Hepatocyte (in vitro differentiated cells): Measurements from ENCODE around the gene MARCHF2. TPM values are rescaled to one million over a fixed set of nuclear protein-coding genes. Genes with fewer than 3 reads are reported as not detected.
A peak's percentile ranks its signal among the peaks of the same experiment; 100 is the strongest.

ENCODE experiments used
- DNase-seq: peaks from one replicate; pipeline ENCODE4 v3.0.0-alpha.2; 2016; ENCODE audit warnings: low spot score
- H2AFZ ChIP-seq: fragments of 200-600 bp; sonication (generic); 2 replicates; pipeline ENCODE4 v1.6.0; 2016; ENCODE audit warnings: antibody characterized with exemption, mild to moderate bottlenecking
- H3K27ac ChIP-seq: fragments of 200-600 bp; sonication (generic); 2 replicates; pipeline ENCODE4 v1.5.1; 2016; ENCODE audit warnings: mild to moderate bottlenecking
- H3K27me3 ChIP-seq: fragments of 200-600 bp; sonication (generic); 2 replicates; pipeline ENCODE4 v1.6.1; 2016
- H3K36me3 ChIP-seq: fragments of 200-600 bp; sonication (generic); replicated peaks from 2 replicates; pipeline ENCODE4 v1.5.1; 2016; ENCODE audit warnings: low read depth; ENCODE audit not compliant: insufficient read depth
- H3K4me1 ChIP-seq: fragments of 200-600 bp; sonication (generic); 2 replicates; pipeline ENCODE4 v1.5.1; 2016; ENCODE audit warnings: mild to moderate bottlenecking, moderate library complexity; ENCODE audit not compliant: insufficient read depth
- H3K4me2 ChIP-seq: fragments of 200-600 bp; sonication (generic); 2 replicates; pipeline ENCODE4 v1.6.0; 2016
- H3K4me3 ChIP-seq: fragments of 200-600 bp; sonication (generic); 2 replicates; pipeline ENCODE4 v1.5.1; 2016; ENCODE audit warnings: mild to moderate bottlenecking
- H3K79me2 ChIP-seq: fragments of 200-600 bp; sonication (generic); 2 replicates; pipeline ENCODE4 v1.6.0; 2017; ENCODE audit warnings: mild to moderate bottlenecking
- H3K9me2 ChIP-seq: fragments of 200-600 bp; sonication (generic); replicated peaks from 2 replicates; pipeline ENCODE4 v1.6.0; 2017; ENCODE audit warnings: mild to moderate bottlenecking; ENCODE audit not compliant: insufficient read depth
- H3K9me3 ChIP-seq: fragments of 200-600 bp; sonication (generic); 2 replicates; pipeline ENCODE4 v1.5.1; 2016; ENCODE audit warnings: low read depth, mild to moderate bottlenecking
- H4K20me1 ChIP-seq: fragments of 200-600 bp; sonication (generic); 2 replicates; pipeline ENCODE4 v1.6.0; 2016; ENCODE audit warnings: mild to moderate bottlenecking; ENCODE audit not compliant: insufficient read depth, poor library complexity, severe bottlenecking
- CTCF ChIP-seq: fragments of 200-600 bp; sonication (generic); IDR thresholded peaks from 2 replicates; pipeline ENCODE4 v1.5.1; 2016; ENCODE audit warnings: antibody characterized with exemption, mild to moderate bottlenecking; ENCODE audit not compliant: poor library complexity
- EZH2 ChIP-seq: fragments of 200-600 bp; sonication (generic); IDR thresholded peaks from 2 replicates; pipeline ENCODE4 v1.6.1; 2016; ENCODE audit warnings: antibody characterized with exemption, mild to moderate bottlenecking, borderline replicate concordance
- EZH2phosphoT487 ChIP-seq: fragments of 200-600 bp; sonication (generic); IDR thresholded peaks from one replicate; pipeline ENCODE4 v1.6.1; 2018; ENCODE audit warnings: antibody characterized with exemption, mild to moderate bottlenecking, low read depth, moderate library complexity; ENCODE audit not compliant: unreplicated experiment, severe bottlenecking
- WGBS: methylation state at CpG from one replicate; pipeline ENCODE4 v1.1.6; 2016; ENCODE audit warnings: low lambda C conversion rate; ENCODE audit errors: missing lambda C conversion rate; 5-methylcytosine and 5-hydroxymethylcytosine counted together
- polyA plus RNA-seq: library from polyadenylated mRNA; unstranded; fragments of >200 nt; fragmentation: Nextera tagmentation; extraction: Ambion mirVana; gene quantifications from 2 replicates; pipeline ENCODE4 v1.2.1, GENCODE V29; 2016
- total RNA-seq: library from RNA; depleted of rRNA; stranded (reverse); fragments of >200 nt; gene quantifications from 2 replicates; pipeline ENCODE4 v1.2.3, GENCODE V29; 2014

Gene MARCHF2
- total and polyA plus RNA-seq, 2 experiments from 2014 or later, result 38.5 to 73.5 TPM

GRCh38 chr19:8392017-8392591 lies 21.0 kb upstream of the MARCHF2 start:
- Histone ChIP-seq H4K20me1 (peaks cover 59% of the 10 kb centered on the region), H3K27me3 (no peaks in the 10 kb centered on the region), H3K4me3 (no peak overlapping the region), H3K9me3 (no peaks in the 10 kb centered on the region), H3K79me2 (peaks cover 65% of the 10 kb centered on the region), H2AFZ (no peak overlapping the region), H3K27ac (no peak overlapping the region), H3K4me2 (peak overlapping the region; percentile 60), H3K9me2 (no peaks in the 10 kb centered on the region), H3K4me1 (peaks cover 5% of the 10 kb centered on the region), H3K36me3 (no peaks in the 10 kb centered on the region)
- peak; percentile 43 for DNase-seq
- TF ChIP-seq CTCF (no peak), EZH2 (no peak), EZH2phosphoT487 (no peak)
- 77% methylated on average over 9 of the region's 11 CpGs for WGBS

GRCh38 chr19:8393192-8393870 lies 19.8 kb upstream of the MARCHF2 start:
- no peak overlapping the region for H2AFZ ChIP-seq
- H3K27me3 ChIP-seq, result no peaks in the 10 kb centered on the region
- peaks cover 5% of the 10 kb centered on the region for H3K4me1 ChIP-seq
- H3K4me2 ChIP-seq, result no peak overlapping the region
- TF ChIP-seq EZH2 (no peak), EZH2phosphoT487 (no peak), CTCF (no peak)
- 81% methylated on average over 8 of the region's 8 CpGs for WGBS
- peaks cover 71% of the 10 kb centered on the region for H4K20me1 ChIP-seq
- H3K9me2 ChIP-seq, result no peaks in the 10 kb centered on the region
- H3K4me3 ChIP-seq, result no peak overlapping the region
- H3K27ac ChIP-seq, result no peak overlapping the region
- peaks cover 77% of the 10 kb centered on the region for H3K79me2 ChIP-seq
- no peaks in the 10 kb centered on the region for H3K9me3 ChIP-seq
- DNase-seq, result no peak
- no peaks in the 10 kb centered on the region for H3K36me3 ChIP-seq

GRCh38 chr19:8393871-8394250 lies 19.2 kb upstream of the MARCHF2 start:
- H3K79me2 ChIP-seq, result peaks cover 81% of the 10 kb centered on the region

More at GRCh38 chr19:8393871-8394250, 19.2 kb upstream of the MARCHF2 start:
- Histone ChIP-seq H3K36me3 (no peaks in the 10 kb centered on the region), H3K27me3 (no peaks in the 10 kb centered on the region), H3K4me3 (no peak overlapping the region), H3K4me1 (peaks cover 5% of the 10 kb centered on the region), H3K9me2 (no peaks in the 10 kb centered on the region), H3K9me3 (no peaks in the 10 kb centered on the region), H3K27ac (no peak overlapping the region), H4K20me1 (peaks cover 75% of the 10 kb centered on the region), H3K4me2 (no peak overlapping the region), H2AFZ (no peak overlapping the region)
- DNase-seq, result no peak
- TF ChIP-seq EZH2phosphoT487 (no peak), EZH2 (no peak), CTCF (no peak)
- over 99% methylated on average over 8 of the region's 8 CpGs for WGBS
